IMR-90 (cell line): ENCODE measurements around the gene SLAMF7. TPM values are rescaled to one million over a fixed set of nuclear protein-coding genes. Genes with fewer than 3 reads are reported as not detected.

Source experiments
- ATAC-seq: fragments of 200-7000 bp; cut with Tn5 transposase; 2 replicates; pipeline ENCODE4 v1.9.1; 2020; ENCODE audit warnings: low read depth, mild to moderate bottlenecking, moderate library complexity
- BruUV-seq: library from RNA; stranded (reverse); fragments of 400-500 nt; replicated peaks from 2 replicates; lab custom pipeline; 2021; lab: Mats Ljungman, UMichigan
- CTCF ChIA-PET: fragments of 300-600 bp; formaldehyde crosslinking; extraction: SDS; loops from one replicate; lab custom pipeline; 2021; ENCODE audit warnings: antibody characterized with exemption; lab: Yijun Ruan, JAX
- POLR2A ChIA-PET: fragments of 300-600 bp; sonication (Branson Sonifier 250); formaldehyde crosslinking; loops from one replicate; lab custom pipeline; 2022; ENCODE audit warnings: antibody characterized with exemption; ENCODE audit not compliant: unreplicated experiment; lab: Charles Lee
- DNase-seq: peaks from one replicate; pipeline ENCODE4 v3.0.0; 2013
- H2AFZ ChIP-seq: replicated peaks from 2 replicates; pipeline ENCODE3; 2013; ENCODE audit warnings: low read length, mild to moderate bottlenecking; ENCODE audit not compliant: poor library complexity
- H2AK5ac ChIP-seq: 2 replicates; pipeline ENCODE4 v1.6.1; 2013; ENCODE audit warnings: low read depth, low read length, inconsistent platforms
- H2AK9ac ChIP-seq: replicated peaks from 2 replicates; pipeline ENCODE3; 2013; ENCODE audit warnings: mild to moderate bottlenecking, low read depth, low read length, moderate library complexity; ENCODE audit not compliant: poor library complexity
- H2BK120ac ChIP-seq: 2 replicates; pipeline ENCODE4 v1.6.1; 2013; ENCODE audit warnings: low read depth, low read length, inconsistent platforms
- H2BK15ac ChIP-seq: 3 replicates; pipeline ENCODE4 v1.6.1; 2013; ENCODE audit warnings: low read depth, low read length, inconsistent platforms
- H2BK20ac ChIP-seq: 2 replicates; pipeline ENCODE4 v1.6.1; 2013; ENCODE audit warnings: low read depth, mild to moderate bottlenecking, inconsistent platforms, low read length, moderate library complexity
- H2BK5ac ChIP-seq: 2 replicates; pipeline ENCODE4 v1.6.1; 2013; ENCODE audit warnings: mild to moderate bottlenecking, low read depth, low read length, inconsistent platforms; ENCODE audit not compliant: poor library complexity, severe bottlenecking
- H3K14ac ChIP-seq: replicated peaks from 2 replicates; pipeline ENCODE4 v1.6.1; 2013; ENCODE audit warnings: low read depth, low read length, inconsistent platforms
- H3K18ac ChIP-seq: 2 replicates; pipeline ENCODE4 v1.6.1; 2013; ENCODE audit warnings: low read depth, low read length, control low read depth
- H3K23ac ChIP-seq: 2 replicates; pipeline ENCODE4 v1.6.1; 2013; ENCODE audit warnings: low read depth, low read length, inconsistent platforms
- H3K27ac ChIP-seq: 2 replicates; pipeline ENCODE4 v1.5.1; 2013; ENCODE audit warnings: mild to moderate bottlenecking, control low read depth, low read length; ENCODE audit not compliant: insufficient read depth
- H3K27me3 ChIP-seq: 2 replicates; pipeline ENCODE4 v1.6.1; 2013; ENCODE audit warnings: low read length; ENCODE audit not compliant: control insufficient read depth, insufficient read depth
- H3K36me3 ChIP-seq: 2 replicates; pipeline ENCODE4 v1.6.1; 2013; ENCODE audit warnings: low read length, mixed read lengths; ENCODE audit not compliant: control insufficient read depth, insufficient read depth
- H3K4ac ChIP-seq: 2 replicates; pipeline ENCODE4 v1.6.1; 2013; ENCODE audit warnings: low read depth, low read length, inconsistent platforms
- H3K4me1 ChIP-seq: 2 replicates; pipeline ENCODE4 v1.6.1; 2013; ENCODE audit warnings: low read length, mixed read lengths; ENCODE audit not compliant: control insufficient read depth, insufficient read depth
- H3K4me2 ChIP-seq: 2 replicates; pipeline ENCODE4 v1.6.1; 2013; ENCODE audit warnings: low read depth, mild to moderate bottlenecking, control low read depth, low read length, moderate library complexity
- H3K4me3 ChIP-seq: 2 replicates; pipeline ENCODE4 v1.5.1; 2013; ENCODE audit warnings: low read depth, mild to moderate bottlenecking, control low read depth, low read length, moderate library complexity; ENCODE audit not compliant: insufficient read depth
- H3K56ac ChIP-seq: 2 replicates; pipeline ENCODE4 v1.6.1; 2013; ENCODE audit warnings: low read length, inconsistent platforms; ENCODE audit not compliant: insufficient read depth; ENCODE audit errors: extremely low read depth
- H3K79me1 ChIP-seq, 2 experiments: 2 replicates each; pipeline ENCODE4 v1.6.1; 2013; ENCODE audit warnings: low read length in 2 of 2, inconsistent platforms in 1 of 2, low read depth in 1 of 2
- H3K9ac ChIP-seq: 2 replicates; pipeline ENCODE4 v1.6.1; 2013; ENCODE audit warnings: low read depth, low read length, control low read depth
- H3K9me1 ChIP-seq: 2 replicates; pipeline ENCODE4 v1.6.1; 2013; ENCODE audit warnings: low read length, inconsistent platforms; ENCODE audit not compliant: insufficient read depth
- H3K9me3 ChIP-seq: 2 replicates; pipeline ENCODE4 v1.6.1; 2013; ENCODE audit warnings: low read length; ENCODE audit not compliant: control insufficient read depth, insufficient read depth
- H4K20me1 ChIP-seq: 2 replicates; pipeline ENCODE4 v1.6.1; 2013; ENCODE audit warnings: low read length, inconsistent platforms; ENCODE audit not compliant: insufficient read depth
- H4K5ac ChIP-seq: 2 replicates; pipeline ENCODE4 v1.6.1; 2013; ENCODE audit warnings: mild to moderate bottlenecking, low read depth, low read length, control low read depth
- H4K8ac ChIP-seq, 2 experiments: 2 replicates each; pipeline ENCODE4 v1.6.1; 2013; ENCODE audit warnings: low read depth in 2 of 2, low read length in 2 of 2, control low read depth in 1 of 2, inconsistent platforms in 1 of 2
- H4K91ac ChIP-seq: 2 replicates; pipeline ENCODE4 v1.6.1; 2013; ENCODE audit warnings: low read depth, low read length, inconsistent platforms; ENCODE audit not compliant: insufficient read depth
- BHLHE40 ChIP-seq: fragments of 150-350 bp; IDR thresholded peaks from 2 replicates; pipeline ENCODE4 v1.6.1; 2016; ENCODE audit warnings: mild to moderate bottlenecking, low read depth, low read length
- FOS ChIP-seq: fragments of 150-350 bp; IDR thresholded peaks from 2 replicates; pipeline ENCODE4 v1.6.1; 2016; ENCODE audit warnings: low read depth, low read length
- MAFK ChIP-seq: IDR thresholded peaks from 2 replicates; pipeline ENCODE4 v1.6.1; 2012; ENCODE audit warnings: low read depth, low read length, improper control_type of control experiment
- MXI1 ChIP-seq: IDR thresholded peaks from 2 replicates; pipeline ENCODE4 v1.6.1; 2012; ENCODE audit warnings: low read depth, mild to moderate bottlenecking, low read length, moderate library complexity, borderline replicate concordance
- POLR2A ChIP-seq: IDR thresholded peaks from 2 replicates; pipeline ENCODE4 v1.6.1; 2012; ENCODE audit warnings: mild to moderate bottlenecking, low read depth, low read length
- RAD21 ChIP-seq: IDR thresholded peaks from 2 replicates; pipeline ENCODE4 v1.6.1; 2012; ENCODE audit warnings: low read length, improper control_type of control experiment
- RFX5 ChIP-seq: IDR thresholded peaks from 2 replicates; pipeline ENCODE4 v1.8.0; 2012; ENCODE audit warnings: low read depth, mild to moderate bottlenecking, low read length, moderate library complexity
- SMC3 ChIP-seq: fragments of 150-350 bp; IDR thresholded peaks from 2 replicates; pipeline ENCODE4 v1.6.1; 2016; ENCODE audit warnings: low read depth, mild to moderate bottlenecking, antibody characterized with exemption, low read length, moderate library complexity
- WGBS, 2 experiments: methylation state at CpG; one replicate each; pipeline versions ENCODE4 v1.1.5 to v1.1.7; 2013; ENCODE audit warnings: missing lambda C conversion rate in 2 of 2; ENCODE audit not compliant: insufficient read length in 1 of 2; ENCODE audit errors: extremely low coverage in 2 of 2; 5-methylcytosine and 5-hydroxymethylcytosine counted together
- dilution Hi-C: fragments of 300-500 bp; cut with HindIII; formaldehyde crosslinking; loops from one replicate; pipeline ENCODE4 v1.14.3; 2018; ENCODE audit warnings: low sequenced_read_pairs; ENCODE audit not compliant: unreplicated experiment
- in situ Hi-C: fragments of 300-500 bp; cut with MboI; formaldehyde crosslinking; loops from 3 replicates; pipeline ENCODE4 v1.14.3; 2019; ENCODE audit warnings: low sequenced_read_pairs, inconsistent platforms, mixed read lengths
- intact Hi-C: fragments of 100-400 bp; cut with micrococcal nuclease; formaldehyde crosslinking; loops from 2 replicates; pipeline ENCODE4 v1.10.0; 2022
- polyA plus RNA-seq, 3 experiments: library from polyadenylated mRNA; depleted of rRNA; stranded (reverse); fragments of >200 nt; gene quantifications; 2 replicates each; pipeline ENCODE4 v1.2.3, GENCODE V29; 2012; ENCODE audit warnings: low replicate concordance in 1 of 3
- total RNA-seq: library from RNA; depleted of rRNA; stranded (reverse); fragments of >200 nt; gene quantifications from 2 replicates; pipeline ENCODE4 v1.2.3, GENCODE V29; 2012
- TF ChIP-seq, protein P1 (sequence below): fragments of 150-350 bp; IDR thresholded peaks from 2 replicates; pipeline ENCODE4 v1.6.1; 2016; ENCODE audit warnings: low read depth, mild to moderate bottlenecking, low read length, moderate library complexity, borderline replicate concordance

The SLAMF7 gene
- total and polyA plus RNA-seq, 2 of the 4 experiments (the other 2 are of a cell fraction) = not detected

DNA sequence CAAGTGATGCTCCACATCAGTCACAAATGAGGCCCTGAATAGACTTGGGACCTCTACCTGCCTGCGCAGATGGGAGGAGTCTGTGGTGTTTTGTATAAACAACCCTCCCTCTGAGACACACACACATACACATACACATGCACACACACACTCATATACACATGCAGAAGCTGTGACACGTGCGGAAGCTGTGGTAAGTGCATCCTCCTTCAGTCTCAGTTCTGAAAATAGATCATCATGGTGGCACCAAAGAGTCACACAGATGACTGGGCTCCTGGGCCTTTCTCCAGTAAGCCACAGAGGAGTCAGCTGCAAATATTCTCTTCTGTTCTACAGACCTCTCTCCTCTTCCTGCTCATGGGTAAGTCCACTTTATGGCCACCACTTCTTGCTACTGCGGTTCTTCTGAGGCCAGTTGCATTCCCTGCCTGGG lies 56.9 kb downstream of the SLAMF7 start, which contains the start of gene LY9:
Gene LY9, plus strand, starts transcription at position 224 of the 433 bp plus-strand sequence. Its CDS starts 14 bp downstream, at position 238.
- H3K27me3 ChIP-seq = no peaks in the 10 kb centered on the region
- WGBS, 2 experiments = 80% methylated on average over 2 of the region's 4 CpGs; no CpG with 5 or more reads in 1 of the 2 experiments
- no peak within 1 kb of the TSS for H4K8ac ChIP-seq
- dilution Hi-C loops (no loop called here), in situ Hi-C loops (no loop called here), intact Hi-C loops (no loop called here)
- H2BK20ac ChIP-seq = no peak within 1 kb of the TSS
- H3K9me3 ChIP-seq = no peaks in the 10 kb centered on the region
- H3K4me3 ChIP-seq = no peak within 1 kb of the TSS
- no TSS peak for BruUV-seq
- no peak within 1 kb of the TSS for H3K14ac ChIP-seq
- ATAC-seq (no peak), DNase-seq (no peak)
- no peak within 1 kb of the TSS for H3K27ac ChIP-seq
- H2AFZ ChIP-seq = no peak within 1 kb of the TSS
- H4K91ac ChIP-seq = no peak within 1 kb of the TSS
- H3K4me1 ChIP-seq = no peaks in the 10 kb centered on the region
- no peaks in the 10 kb centered on the region for H3K79me1 ChIP-seq
- no peak within 1 kb of the TSS for H4K5ac ChIP-seq
- H3K4ac ChIP-seq = no peak within 1 kb of the TSS
- H2AK9ac ChIP-seq = no peak within 1 kb of the TSS
- H3K18ac ChIP-seq = no peak within 1 kb of the TSS
- no peak within 1 kb of the TSS for H2BK5ac ChIP-seq
- ChIA-PET CTCF (no interaction called here), POLR2A (no interaction called here)
- H2AK5ac ChIP-seq = no peak within 1 kb of the TSS
- TF ChIP-seq BHLHE40 (no peak), RAD21 (no peak), RFX5 (no peak), POLR2A (no peak), MXI1 (no peak), MAFK (no peak), SMC3 (no peak), FOS (no peak)
- TF ChIP-seq, protein P1, sequence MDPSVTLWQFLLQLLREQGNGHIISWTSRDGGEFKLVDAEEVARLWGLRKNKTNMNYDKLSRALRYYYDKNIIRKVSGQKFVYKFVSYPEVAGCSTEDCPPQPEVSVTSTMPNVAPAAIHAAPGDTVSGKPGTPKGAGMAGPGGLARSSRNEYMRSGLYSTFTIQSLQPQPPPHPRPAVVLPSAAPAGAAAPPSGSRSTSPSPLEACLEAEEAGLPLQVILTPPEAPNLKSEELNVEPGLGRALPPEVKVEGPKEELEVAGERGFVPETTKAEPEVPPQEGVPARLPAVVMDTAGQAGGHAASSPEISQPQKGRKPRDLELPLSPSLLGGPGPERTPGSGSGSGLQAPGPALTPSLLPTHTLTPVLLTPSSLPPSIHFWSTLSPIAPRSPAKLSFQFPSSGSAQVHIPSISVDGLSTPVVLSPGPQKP = no peak
- no peak within 1 kb of the TSS for H3K4me2 ChIP-seq
- H3K9me1 ChIP-seq = no peaks in the 10 kb centered on the region
- no peak within 1 kb of the TSS for H2BK15ac ChIP-seq
- H4K20me1 ChIP-seq = no peaks in the 10 kb centered on the region
- no peak within 1 kb of the TSS for H3K23ac ChIP-seq
- no peak within 1 kb of the TSS for H3K9ac ChIP-seq
- no peak within 1 kb of the TSS for H2BK120ac ChIP-seq
- H3K56ac ChIP-seq = no peak within 1 kb of the TSS
- H3K36me3 ChIP-seq = no peaks in the 10 kb centered on the region
